Left lung (tissue), 10 donors: ENCODE measurements around the gene NUP98. TPM values are rescaled to one million over a fixed set of nuclear protein-coding genes. Genes with fewer than 3 reads are reported as not detected.

Source experiments
- ATAC-seq: fragments of 200-7000 bp; cut with Tn5 transposase; one replicate; pipeline ENCODE4 v1.9.1; 2020; ENCODE audit warnings: moderate library complexity
- DNase-seq, 4 donors: peaks; one replicate each; pipeline ENCODE4 v3.0.0-alpha.2; 2013 to 2020
- H3K27ac ChIP-seq, 2 donors: fragments of 200-600 bp; sonication (generic) in 1 of 2; one replicate each; pipeline versions ENCODE4 v1.5.0 to v1.8.0; 2020 to 2021
- H3K27me3 ChIP-seq, 2 donors: fragments of 200-600 bp; sonication (generic) in 1 of 2; one replicate each; pipeline versions ENCODE4 v1.5.0 to v1.8.0; 2020 to 2021
- H3K36me3 ChIP-seq, 2 donors: fragments of 200-600 bp; sonication (generic) in 1 of 2; one replicate each; pipeline versions ENCODE4 v1.5.0 to v1.8.0; 2020 to 2021
- H3K4me1 ChIP-seq, 2 donors: fragments of 200-600 bp; one replicate each; pipeline ENCODE4 v1.8.0; 2021
- H3K4me3 ChIP-seq, 2 donors: fragments of 200-600 bp; sonication (generic) in 1 of 2; one replicate each; pipeline versions ENCODE4 v1.5.0 to v1.8.0; 2020 to 2021; ENCODE audit warnings: mild to moderate bottlenecking in 1 of 2
- H3K9me3 ChIP-seq, 2 donors: fragments of 200-600 bp; sonication (generic) in 1 of 2; one replicate each; pipeline versions ENCODE4 v1.5.0 to v1.8.0; 2020 to 2021
- intact Hi-C, 2 donors: fragments of 100-400 bp; cut with DNase I; formaldehyde crosslinking; loops; one replicate each; pipeline versions ENCODE4 v1.11.2 to v1.14.2; 2022
- polyA plus RNA-seq, 6 donors: library from polyadenylated mRNA; unstranded; fragments of 120-200 nt; gene quantifications; one replicate each; pipeline ENCODE4 v1.2.1, GENCODE V29; 2013; ENCODE audit not compliant: insufficient read length in 6 of 6
- total RNA-seq, 2 donors: library from RNA; stranded (reverse); fragmentation: NEBNext Ultra II Directional; extraction: Animal tissue kit (Norgen Biotek cat#: 25700); gene quantifications; one replicate each; pipeline ENCODE4 v1.2.1, GENCODE V29; 2021
- TF ChIP-seq, protein P1 (sequence below), 2 donors: fragments of 200-600 bp; sonication (generic) in 1 of 2; IDR thresholded peaks; one replicate each; pipeline versions ENCODE4 v1.5.0 to v1.8.0; 2021; ENCODE audit warnings: antibody characterized with exemption in 2 of 2
- donor health status: DM: no; HTN: yes; CAD: no.
- donor health status: DM: no; HTN: no; CAD: no.

NUP98 gene
- total and polyA plus RNA-seq, 8 donors = 59.9 to 76.3 (median 66.8) TPM

- H3K4me3 ChIP-seq = no peak overlapping the region
- H3K9me3 ChIP-seq = no peaks in the 10 kb centered on the region
- DNase-seq (no peak), ATAC-seq (no peak)
- intact Hi-C loops = no loop called here
- no peak overlapping the region for H3K27ac ChIP-seq
- TF ChIP-seq, protein P1, sequence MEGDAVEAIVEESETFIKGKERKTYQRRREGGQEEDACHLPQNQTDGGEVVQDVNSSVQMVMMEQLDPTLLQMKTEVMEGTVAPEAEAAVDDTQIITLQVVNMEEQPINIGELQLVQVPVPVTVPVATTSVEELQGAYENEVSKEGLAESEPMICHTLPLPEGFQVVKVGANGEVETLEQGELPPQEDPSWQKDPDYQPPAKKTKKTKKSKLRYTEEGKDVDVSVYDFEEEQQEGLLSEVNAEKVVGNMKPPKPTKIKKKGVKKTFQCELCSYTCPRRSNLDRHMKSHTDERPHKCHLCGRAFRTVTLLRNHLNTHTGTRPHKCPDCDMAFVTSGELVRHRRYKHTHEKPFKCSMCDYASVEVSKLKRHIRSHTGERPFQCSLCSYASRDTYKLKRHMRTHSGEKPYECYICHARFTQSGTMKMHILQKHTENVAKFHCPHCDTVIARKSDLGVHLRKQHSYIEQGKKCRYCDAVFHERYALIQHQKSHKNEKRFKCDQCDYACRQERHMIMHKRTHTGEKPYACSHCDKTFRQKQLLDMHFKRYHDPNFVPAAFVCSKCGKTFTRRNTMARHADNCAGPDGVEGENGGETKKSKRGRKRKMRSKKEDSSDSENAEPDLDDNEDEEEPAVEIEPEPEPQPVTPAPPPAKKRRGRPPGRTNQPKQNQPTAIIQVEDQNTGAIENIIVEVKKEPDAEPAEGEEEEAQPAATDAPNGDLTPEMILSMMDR (IDR thresholded peaks at IDR 0.05) = no peak
- H3K36me3 ChIP-seq = peaks cover 0 to 65% of the 10 kb centered on the region in 2 donors
- H3K4me1 ChIP-seq = peaks cover 5 to 67% of the 10 kb centered on the region in 2 donors
- H3K27me3 ChIP-seq = no peaks in the 10 kb centered on the region
These were observed 30.3 kb upstream of the NUP98 start for GRCh38 chr11:3827434-3828186.

DNA sequence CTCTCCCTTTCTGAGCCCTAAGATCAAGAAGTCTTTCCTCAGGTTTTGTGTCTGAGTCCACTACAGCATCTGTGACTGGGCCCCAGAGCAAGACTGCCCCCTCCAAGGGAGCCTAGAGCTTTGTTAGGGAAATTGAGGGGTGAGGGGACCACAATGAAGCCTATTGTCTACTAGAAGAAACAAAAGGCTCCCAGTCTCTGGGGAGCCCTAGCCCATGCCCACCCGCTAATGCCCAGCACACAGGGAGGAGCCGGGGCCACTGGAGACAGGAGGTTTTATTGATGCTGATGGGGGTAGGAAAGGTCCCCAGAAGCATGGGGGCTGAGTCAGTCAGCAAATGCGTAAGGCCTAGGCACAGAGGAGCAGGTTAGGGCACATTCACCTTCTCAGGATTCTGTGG lies 29.4 kb upstream of the NUP98 start:
- ATAC-seq = no peak
- Histone ChIP-seq H3K4me3 (no peak overlapping the region), H3K27ac (peak overlapping the region in 1 of 2 donors; percentile 28), H3K36me3 (peaks cover 0 to 65% of the 10 kb centered on the region in 2 donors), H3K9me3 (no peaks in the 10 kb centered on the region), H3K4me1 (peaks cover 2 to 58% of the 10 kb centered on the region in 2 donors), H3K27me3 (no peaks in the 10 kb centered on the region)
- no peak for DNase-seq
- intact Hi-C loops = no loop called here
- TF ChIP-seq, protein P1 (IDR thresholded peaks at IDR 0.05) = no peak

- H3K36me3 ChIP-seq = peaks cover 0 to 55% of the 10 kb centered on the region in 2 donors
- TF ChIP-seq, protein P1 (IDR thresholded peaks at IDR 0.05) = no peak
- peaks cover 0 to 47% of the 10 kb centered on the region in 2 donors for H3K4me1 ChIP-seq
- peak overlapping the region in 1 of 2 donors; percentile 28 for H3K27ac ChIP-seq
- H3K9me3 ChIP-seq = no peaks in the 10 kb centered on the region
- no peaks in the 10 kb centered on the region for H3K27me3 ChIP-seq
- ATAC-seq (no peak), DNase-seq (no peak)
- H3K4me3 ChIP-seq = no peak overlapping the region
- intact Hi-C loops = no loop called here
These were observed 28.3 kb upstream of the NUP98 start for GRCh38 chr11:3825473-3826154.

- Histone ChIP-seq H3K36me3 (peaks cover 0 to 48% of the 10 kb centered on the region in 2 donors), H3K4me1 (peaks cover 0 to 39% of the 10 kb centered on the region in 2 donors), H3K27ac (peak overlapping the region in 1 of 2 donors; percentile 13), H3K4me3 (no peak overlapping the region), H3K27me3 (no peaks in the 10 kb centered on the region), H3K9me3 (no peaks in the 10 kb centered on the region)
- intact Hi-C loops = no loop called here
- TF ChIP-seq, protein P1 (IDR thresholded peaks at IDR 0.05) = peak; percentile 41 to 82
- DNase-seq (peak in 3 of 4 donors; percentile 29 to 85 (median 67)), ATAC-seq (peak; percentile 83)
These were observed 27.5 kb upstream of the NUP98 start for GRCh38 chr11:3824714-3825472.
